Fibroblast of lung (primary cell): ENCODE data around the gene VENTX.

Experiments
- CTCF ChIP-seq, 2 donors: IDR thresholded peaks in 1 of 2; conservative IDR thresholded peaks in 1 of 2; 1 replicate in 1 of 2; 2 replicates in 1 of 2; pipeline ENCODE4 v1.5.1; 2011 to 2012; ENCODE audit warnings: low read length in 2 of 2, control low read depth in 1 of 2, inconsistent platforms in 1 of 2, low read depth in 1 of 2, mild to moderate bottlenecking in 1 of 2
- EZH2 ChIP-seq: IDR thresholded peaks from 2 replicates; pipeline ENCODE4 v1.5.1; 2012; ENCODE audit warnings: low read length, control low read depth, mild to moderate bottlenecking; ENCODE audit errors: missing control alignments

GRCh38 chr10:133285217-133285616, 47.6 kb downstream of the VENTX start:
- no peak for TF ChIP-seq CTCF (conservative IDR thresholded peaks at IDR 0.05 in 1 of 2, IDR thresholded peaks at IDR 0.05 in 1 of 2; ENCODE audit: low read depth in 1 of 2, low read length in 2 of 2)
- no peak for TF ChIP-seq EZH2
